OCI-LY3 (cell line): ENCODE measurements around the gene HS6ST2.

Experiments
- EZH2phosphoT487 ChIP-seq: fragments of 200-600 bp; shearing (Covaris generic); IDR thresholded peaks from 2 replicates; pipeline ENCODE4 v1.6.1; 2018; ENCODE audit warnings: antibody characterized with exemption, mixed run types, low read depth
- TF ChIP-seq, protein P1 (sequence below): fragments of 200-600, 300-600 bp; sonication (generic); IDR thresholded peaks from 2 replicates; pipeline ENCODE4 v1.5.1; 2014; ENCODE audit warnings: antibody characterized with exemption, low read length, low read depth

DNA sequence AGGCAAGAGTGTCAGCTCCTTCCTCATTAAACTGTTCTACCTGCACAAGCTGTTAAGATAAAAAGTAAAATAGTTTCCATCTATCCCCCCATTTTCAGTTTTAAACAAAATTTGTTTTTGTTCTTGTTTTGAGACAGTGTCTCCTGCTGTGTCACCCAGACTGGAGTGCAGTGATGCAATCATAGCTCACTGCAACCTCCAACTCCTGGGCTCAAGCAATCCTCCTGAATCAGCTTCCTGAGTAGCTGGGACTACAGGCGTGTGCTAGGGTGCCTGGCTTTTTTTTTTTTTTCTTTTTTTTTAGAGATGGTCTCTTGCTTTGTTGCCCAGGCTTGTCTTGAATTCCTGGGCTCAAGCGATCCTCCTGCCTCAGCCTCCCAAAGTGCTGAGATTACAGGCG lies 105.4 kb downstream of the HS6ST2 start:
- TF ChIP-seq, protein P1, sequence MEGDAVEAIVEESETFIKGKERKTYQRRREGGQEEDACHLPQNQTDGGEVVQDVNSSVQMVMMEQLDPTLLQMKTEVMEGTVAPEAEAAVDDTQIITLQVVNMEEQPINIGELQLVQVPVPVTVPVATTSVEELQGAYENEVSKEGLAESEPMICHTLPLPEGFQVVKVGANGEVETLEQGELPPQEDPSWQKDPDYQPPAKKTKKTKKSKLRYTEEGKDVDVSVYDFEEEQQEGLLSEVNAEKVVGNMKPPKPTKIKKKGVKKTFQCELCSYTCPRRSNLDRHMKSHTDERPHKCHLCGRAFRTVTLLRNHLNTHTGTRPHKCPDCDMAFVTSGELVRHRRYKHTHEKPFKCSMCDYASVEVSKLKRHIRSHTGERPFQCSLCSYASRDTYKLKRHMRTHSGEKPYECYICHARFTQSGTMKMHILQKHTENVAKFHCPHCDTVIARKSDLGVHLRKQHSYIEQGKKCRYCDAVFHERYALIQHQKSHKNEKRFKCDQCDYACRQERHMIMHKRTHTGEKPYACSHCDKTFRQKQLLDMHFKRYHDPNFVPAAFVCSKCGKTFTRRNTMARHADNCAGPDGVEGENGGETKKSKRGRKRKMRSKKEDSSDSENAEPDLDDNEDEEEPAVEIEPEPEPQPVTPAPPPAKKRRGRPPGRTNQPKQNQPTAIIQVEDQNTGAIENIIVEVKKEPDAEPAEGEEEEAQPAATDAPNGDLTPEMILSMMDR: no peak
- TF ChIP-seq EZH2phosphoT487: no peak
